ENCODE data around the gene ARHGDIB. TPM values are rescaled to one million over a fixed set of nuclear protein-coding genes. Genes with fewer than 3 reads are reported as not detected.

ARHGDIB gene
- total RNA-seq, 2 donors from 2014 or later: 0.66 to 0.95 TPM

DNA sequence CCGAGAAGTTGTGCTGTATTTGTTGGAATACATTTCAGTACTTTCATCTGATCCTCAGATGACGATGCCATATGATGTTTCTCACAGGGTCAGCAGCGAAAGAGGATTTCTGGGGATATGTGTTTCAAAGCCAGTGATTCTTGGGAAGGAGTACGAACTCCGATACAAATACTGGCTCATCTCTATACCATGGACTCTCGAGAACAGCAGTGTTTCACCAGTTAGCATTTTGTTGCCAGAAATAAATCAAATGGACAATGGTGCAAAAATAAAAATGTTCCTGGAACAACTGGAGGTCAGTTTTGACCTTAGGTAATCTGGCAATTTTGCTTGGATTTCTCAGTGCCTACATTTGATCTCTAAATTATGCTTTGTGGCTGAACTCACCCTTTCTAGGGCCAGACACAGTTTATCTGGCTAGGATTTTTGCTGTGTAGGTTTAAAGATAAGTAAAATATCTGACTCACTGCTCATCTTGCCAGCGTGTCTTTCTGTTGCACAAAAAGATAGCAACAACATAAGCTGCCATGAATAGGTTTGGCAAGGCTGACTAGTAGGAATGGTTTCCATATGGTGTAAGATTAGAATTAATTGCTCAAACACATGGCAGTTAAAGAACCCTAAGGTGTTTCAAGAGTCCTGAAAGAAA is 64.8 kb downstream of the ARHGDIB start:
- no peaks in the 10 kb centered on the region for H3K4me1 ChIP-seq (ENCODE audit: control insufficient read depth, insufficient read depth, low read length)
- H3K4me1 Mint-ChIP-seq: peaks cover 2% of the 10 kb centered on the region
- H3K36me3 Mint-ChIP-seq (ENCODE audit: low read depth): no peaks in the 10 kb centered on the region
- no peaks in the 10 kb centered on the region for H3K9me3 ChIP-seq (ENCODE audit: control insufficient read depth, low read length)
- WGBS, 2 experiments (ENCODE audit: insufficient coverage in 1 of 2, insufficient read length in 1 of 2): 94 to 98% methylated on average over 5 to 7 of the region's 7 CpGs
- no peak for DNase-seq
- no peak overlapping the region for H3K4me3 Mint-ChIP-seq
- TF ChIP-seq CTCF (conservative IDR thresholded peaks at IDR 0.05): no peak
- no peaks in the 10 kb centered on the region for H3K27me3 Mint-ChIP-seq (ENCODE audit: insufficient read depth)
- H3K9me3 Mint-ChIP-seq: no peaks in the 10 kb centered on the region
- no peak overlapping the region for H3K9ac ChIP-seq (ENCODE audit: extremely low read depth, low read length, poor library complexity, severe bottlenecking)
- H3K36me3 ChIP-seq (ENCODE audit: control insufficient read depth, insufficient read depth, low read length): no peaks in the 10 kb centered on the region
- no peak overlapping the region for H3K27ac ChIP-seq (ENCODE audit: low read depth, low read length)
- no peak overlapping the region for H3K27ac Mint-ChIP-seq
- H3K27me3 ChIP-seq (ENCODE audit: control insufficient read depth, insufficient read depth, low read length, poor library complexity, severe bottlenecking): no peaks in the 10 kb centered on the region
- no peak overlapping the region for H3K4me3 ChIP-seq (ENCODE audit: low read length)

- H3K27ac Mint-ChIP-seq: no peak overlapping the region
Measured at GRCh38 chr12:14893506-14894250, 67.7 kb downstream of the ARHGDIB start.

More at GRCh38 chr12:14893506-14894250, 67.7 kb downstream of the ARHGDIB start:
- Histone ChIP-seq H3K4me3 (ENCODE audit: low read length) (no peak overlapping the region), H3K4me1 (ENCODE audit: control insufficient read depth, insufficient read depth, low read length) (no peaks in the 10 kb centered on the region), H3K27ac (ENCODE audit: low read depth, low read length) (no peak overlapping the region), H3K27me3 (ENCODE audit: control insufficient read depth, insufficient read depth, low read length, poor library complexity, severe bottlenecking) (no peaks in the 10 kb centered on the region), H3K9ac (ENCODE audit: extremely low read depth, low read length, poor library complexity, severe bottlenecking) (no peak overlapping the region), H3K36me3 (ENCODE audit: control insufficient read depth, insufficient read depth, low read length) (no peaks in the 10 kb centered on the region), H3K9me3 (ENCODE audit: control insufficient read depth, low read length) (no peaks in the 10 kb centered on the region)
- WGBS, 2 experiments (ENCODE audit: insufficient coverage in 1 of 2, insufficient read length in 1 of 2): 88% methylated on average over 5 of the region's 5 CpGs
- H3K27me3 Mint-ChIP-seq (ENCODE audit: insufficient read depth): no peaks in the 10 kb centered on the region
- H3K4me1 Mint-ChIP-seq: no peaks in the 10 kb centered on the region
- DNase-seq: no peak
- no peaks in the 10 kb centered on the region for H3K9me3 Mint-ChIP-seq
- no peak overlapping the region for H3K4me3 Mint-ChIP-seq
- H3K36me3 Mint-ChIP-seq (ENCODE audit: low read depth): no peaks in the 10 kb centered on the region
- no peak for TF ChIP-seq CTCF (conservative IDR thresholded peaks at IDR 0.05)

Measured in endodermal cell (in vitro differentiated cells).